ENCODE results near the gene CDH24. TPM values are rescaled to one million over a fixed set of nuclear protein-coding genes. Genes with fewer than 3 reads are reported as not detected.

CDH24 gene
- total RNA-seq, 2 donors from 2014 or later, result 3.7 to 5.1 TPM

- no peak for ATAC-seq
- intact Hi-C loops (cut with DNase I, micrococcal nuclease), result no loop called here
- DNase-seq, result no peak
Observed at GRCh38 chr14:23067847-23068788, 10.8 kb upstream of the CDH24 start.

GRCh38 chr14:23066855-23067744 lies 9.8 kb upstream of the CDH24 start:
- no peak for ATAC-seq
- no peak for DNase-seq
- intact Hi-C loops (cut with DNase I, micrococcal nuclease), result no loop called here

GRCh38 chr14:23066368-23066767 lies 9.0 kb upstream of the CDH24 start:
- ATAC-seq (no peak), DNase-seq (no peak)
- intact Hi-C loops (cut with DNase I, micrococcal nuclease), result no loop called here

- ATAC-seq (no peak), DNase-seq (no peak)
- intact Hi-C loops (cut with DNase I, micrococcal nuclease), result no loop called here
Observed at GRCh38 chr14:23063601-23064000, 6.3 kb upstream of the CDH24 start.

- no peak for DNase-seq
- no peak for ATAC-seq
- intact Hi-C loops (cut with DNase I, micrococcal nuclease), result no loop called here
Observed at GRCh38 chr14:23062002-23062401, 4.7 kb upstream of the CDH24 start.

- DNase-seq (no peak), ATAC-seq (no peak)
- intact Hi-C loops (cut with DNase I, micrococcal nuclease), result no loop called here
Observed at GRCh38 chr14:23060536-23061260, 3.4 kb upstream of the CDH24 start.

GRCh38 chr14:23058654-23059504 lies 1.6 kb upstream of the CDH24 start:
- intact Hi-C loops (cut with DNase I, micrococcal nuclease), result loop anchor here in 1 of 2 donors (5.0 kb wide), 1 partner anchor 72 kb away; no protein-coding TSS in a partner anchor
- no peak for DNase-seq
- no peak for ATAC-seq

- intact Hi-C loops (cut with DNase I, micrococcal nuclease), result loop anchor here (2.0 to 5.0 kb wide), 2 partner anchors 71 kb away; no protein-coding TSS in a partner anchor
- DNase-seq, result peak; percentile 82 to 92
Observed at GRCh38 chr14:23057757-23058653, 685 bp upstream of the CDH24 start.

GRCh38 chr14:23056145-23056955 lies 970 bp downstream of the CDH24 start:
- peak; percentile 60 for ATAC-seq
- intact Hi-C loops (cut with DNase I, micrococcal nuclease), result loop anchor here (2.0 to 5.0 kb wide), 2 partner anchors 69 to 70 kb away; no protein-coding TSS in a partner anchor
- peak; percentile 62 to 80 for DNase-seq

More at GRCh38 chr14:23057757-23058653, 685 bp upstream of the CDH24 start:
- ATAC-seq, result peak; percentile 80

- DNase-seq (no peak), ATAC-seq (no peak)
- intact Hi-C loops (cut with DNase I, micrococcal nuclease), result loop anchor here (2.0 to 5.0 kb wide), 2 partner anchors 68 to 69 kb away; no protein-coding TSS in a partner anchor
Observed at GRCh38 chr14:23055621-23056144, 1.6 kb downstream of the CDH24 start.

GRCh38 chr14:23055147-23055550 lies 2.2 kb downstream of the CDH24 start:
- no peak for ATAC-seq
- intact Hi-C loops (cut with DNase I, micrococcal nuclease), result loop anchor here in 1 of 2 donors (5.0 kb wide), 1 partner anchor 68 kb away; no protein-coding TSS in a partner anchor

GRCh38 chr14:23054000-23054811 lies 3.1 kb downstream of the CDH24 start:
- intact Hi-C loops (cut with DNase I, micrococcal nuclease), result no loop called here
- DNase-seq, result no peak
- ATAC-seq, result no peak

More at GRCh38 chr14:23055147-23055550, 2.2 kb downstream of the CDH24 start:
- DNase-seq, result no peak

- no peak for DNase-seq
- intact Hi-C loops (cut with DNase I, micrococcal nuclease), result no loop called here
Observed at GRCh38 chr14:23053426-23053825, 3.9 kb downstream of the CDH24 start.

GRCh38 chr14:23052671-23053070 lies 4.6 kb downstream of the CDH24 start:
- ATAC-seq (no peak), DNase-seq (no peak)
- intact Hi-C loops (cut with DNase I, micrococcal nuclease), result no loop called here

More at GRCh38 chr14:23053426-23053825, 3.9 kb downstream of the CDH24 start:
- ATAC-seq, result no peak

- intact Hi-C loops (cut with DNase I, micrococcal nuclease), result no loop called here
- DNase-seq (no peak), ATAC-seq (no peak)
Observed at GRCh38 chr14:23052182-23052623, 5.1 kb downstream of the CDH24 start.

All from left colon (tissue), 2 donors.